ENCODE results near the gene SCEL.

The SCEL gene

GRCh38 chr13:77596777-77597176 lies 61.3 kb downstream of the SCEL start:
- Histone ChIP-seq H4K20me1 (ENCODE audit: insufficient read depth, low read length) (no peaks in the 10 kb centered on the region), H3K79me2 (ENCODE audit: low read length) (no peaks in the 10 kb centered on the region), H3K9me3 (ENCODE audit: insufficient read depth, low read length) (no peaks in the 10 kb centered on the region), H3K4me3 (ENCODE audit: low read length) (no peak overlapping the region), H3K9ac (ENCODE audit: low read length) (no peak overlapping the region), H3K36me3 (replicated peaks; ENCODE audit: low read depth, low read length) (no peaks in the 10 kb centered on the region), H3K27ac (ENCODE audit: low read length) (no peak overlapping the region), H3K4me2 (ENCODE audit: low read length) (no peak overlapping the region), H3K4me1 (ENCODE audit: low read length) (no peaks in the 10 kb centered on the region), H2AFZ (ENCODE audit: low read depth, low read length) (no peak overlapping the region), H3K27me3 (ENCODE audit: low read depth, low read length) (peaks cover 36% of the 10 kb centered on the region)
- TF ChIP-seq EZH2phosphoT487 (IDR thresholded peaks at IDR 0.05; ENCODE audit: low read depth) (no peak), CTCF (IDR thresholded peaks at IDR 0.05; ENCODE audit: low read depth, low read length) (no peak)

- Histone ChIP-seq H4K20me1 (ENCODE audit: insufficient read depth, low read length) (no peaks in the 10 kb centered on the region), H3K4me3 (ENCODE audit: low read length) (no peak overlapping the region), H3K27ac (ENCODE audit: low read length) (no peak overlapping the region), H3K4me2 (ENCODE audit: low read length) (no peak overlapping the region), H3K9me3 (ENCODE audit: insufficient read depth, low read length) (no peaks in the 10 kb centered on the region), H3K79me2 (ENCODE audit: low read length) (no peaks in the 10 kb centered on the region), H3K36me3 (replicated peaks; ENCODE audit: low read depth, low read length) (no peaks in the 10 kb centered on the region), H3K27me3 (ENCODE audit: low read depth, low read length) (peaks cover 23% of the 10 kb centered on the region), H2AFZ (ENCODE audit: low read depth, low read length) (no peak overlapping the region), H3K4me1 (ENCODE audit: low read length) (no peaks in the 10 kb centered on the region), H3K9ac (ENCODE audit: low read length) (no peak overlapping the region)
- TF ChIP-seq EZH2phosphoT487 (IDR thresholded peaks at IDR 0.05; ENCODE audit: low read depth) (no peak), CTCF (IDR thresholded peaks at IDR 0.05; ENCODE audit: low read depth, low read length) (no peak)
These were observed 63.8 kb downstream of the SCEL start for GRCh38 chr13:77599351-77599750.

GRCh38 chr13:77600701-77601100 lies 65.2 kb downstream of the SCEL start:
- no peak overlapping the region for H2AFZ ChIP-seq (ENCODE audit: low read depth, low read length)
- H3K9ac ChIP-seq (ENCODE audit: low read length) = no peak overlapping the region
- H3K27ac ChIP-seq (ENCODE audit: low read length) = no peak overlapping the region
- no peaks in the 10 kb centered on the region for H3K36me3 ChIP-seq (replicated peaks; ENCODE audit: low read depth, low read length)
- H3K79me2 ChIP-seq (ENCODE audit: low read length) = no peaks in the 10 kb centered on the region
- H4K20me1 ChIP-seq (ENCODE audit: insufficient read depth, low read length) = no peaks in the 10 kb centered on the region
- H3K4me1 ChIP-seq (ENCODE audit: low read length) = no peaks in the 10 kb centered on the region
- H3K27me3 ChIP-seq (ENCODE audit: low read depth, low read length) = peaks cover 10% of the 10 kb centered on the region
- no peak for TF ChIP-seq CTCF (IDR thresholded peaks at IDR 0.05; ENCODE audit: low read depth, low read length)
- no peak for TF ChIP-seq EZH2phosphoT487 (IDR thresholded peaks at IDR 0.05; ENCODE audit: low read depth)
- H3K4me3 ChIP-seq (ENCODE audit: low read length) = no peak overlapping the region
- H3K9me3 ChIP-seq (ENCODE audit: insufficient read depth, low read length) = no peaks in the 10 kb centered on the region
- H3K4me2 ChIP-seq (ENCODE audit: low read length) = no peak overlapping the region

GRCh38 chr13:77611068-77611467 lies 75.6 kb downstream of the SCEL start:
- TF ChIP-seq EZH2phosphoT487 (IDR thresholded peaks at IDR 0.05; ENCODE audit: low read depth) (no peak), CTCF (IDR thresholded peaks at IDR 0.05; ENCODE audit: low read depth, low read length) (no peak)
- Histone ChIP-seq H3K9me3 (ENCODE audit: insufficient read depth, low read length) (no peaks in the 10 kb centered on the region), H3K4me2 (ENCODE audit: low read length) (no peak overlapping the region)

More at GRCh38 chr13:77611068-77611467, 75.6 kb downstream of the SCEL start:
- no peaks in the 10 kb centered on the region for H3K36me3 ChIP-seq (replicated peaks; ENCODE audit: low read depth, low read length)
- H3K79me2 ChIP-seq (ENCODE audit: low read length) = no peaks in the 10 kb centered on the region
- H3K4me1 ChIP-seq (ENCODE audit: low read length) = no peaks in the 10 kb centered on the region
- H3K4me3 ChIP-seq (ENCODE audit: low read length) = no peak overlapping the region
- H3K9ac ChIP-seq (ENCODE audit: low read length) = no peak overlapping the region
- H4K20me1 ChIP-seq (ENCODE audit: insufficient read depth, low read length) = no peaks in the 10 kb centered on the region
- no peak overlapping the region for H2AFZ ChIP-seq (ENCODE audit: low read depth, low read length)
- no peak overlapping the region for H3K27ac ChIP-seq (ENCODE audit: low read length)
- H3K27me3 ChIP-seq (ENCODE audit: low read depth, low read length) = no peaks in the 10 kb centered on the region

Data from OCI-LY3 (cell line).